Activated CD8-positive, alpha-beta memory T cell treated with anti-CD3 and anti-CD28 coated beads, Interleukin-2, amount 50 U/mL, for 1 hour (primary cell): ENCODE measurements around the gene ACSBG1.

Experiments used
- DNase-seq: peaks from one replicate; pipeline ENCODE4 v3.0.0-alpha.2; 2020; ENCODE audit errors: extremely low read depth

ACSBG1 gene

GRCh38 chr15:78220713-78221112, 13.7 kb downstream of the ACSBG1 start:
- no peak for DNase-seq

- DNase-seq = no peak
Observed at GRCh38 chr15:78216276-78217104, 17.9 kb downstream of the ACSBG1 start.

GRCh38 chr15:78213956-78214355, 20.4 kb downstream of the ACSBG1 start:
- DNase-seq = no peak

GRCh38 chr15:78213425-78213750, 21.0 kb downstream of the ACSBG1 start:
- no peak for DNase-seq

GRCh38 chr15:78212546-78213424, 21.6 kb downstream of the ACSBG1 start:
- no peak for DNase-seq

- DNase-seq = no peak
Observed at GRCh38 chr15:78212008-78212407, 22.4 kb downstream of the ACSBG1 start.

- no peak for DNase-seq
Observed at GRCh38 chr15:78211189-78211921, 23.0 kb downstream of the ACSBG1 start.

GRCh38 chr15:78210349-78210717, 24.0 kb downstream of the ACSBG1 start:
- no peak for DNase-seq

GRCh38 chr15:78209646-78210348, 24.6 kb downstream of the ACSBG1 start:
- no peak for DNase-seq

- DNase-seq = no peak
Observed at GRCh38 chr15:78208887-78209645, 25.3 kb downstream of the ACSBG1 start.

- no peak for DNase-seq
Observed at GRCh38 chr15:78208341-78208844, 26.0 kb downstream of the ACSBG1 start.

GRCh38 chr15:78207641-78208340, 26.6 kb downstream of the ACSBG1 start:
- DNase-seq = no peak

- DNase-seq = no peak
Observed at GRCh38 chr15:78207110-78207458, 27.3 kb downstream of the ACSBG1 start.

- no peak for DNase-seq
Observed at GRCh38 chr15:78206326-78207109, 27.8 kb downstream of the ACSBG1 start.

- no peak for DNase-seq
Observed at GRCh38 chr15:78205856-78206255, 28.5 kb downstream of the ACSBG1 start.

- DNase-seq = no peak
Observed at GRCh38 chr15:78205337-78205736, 29.0 kb downstream of the ACSBG1 start.

- DNase-seq = no peak
Observed at GRCh38 chr15:78204351-78205309, 29.7 kb downstream of the ACSBG1 start.
